22Rv1 (cell line): Measurements from ENCODE around the gene THSD4.

Experiments
- H3K27ac ChIP-seq: fragments of 450-650 bp; 2 replicates; pipeline ENCODE4 v1.5.1; 2017
- ZFX ChIP-seq: fragments of 450-650 bp; IDR thresholded peaks from 2 replicates; pipeline ENCODE4 v1.6.1; 2017; ENCODE audit warnings: antibody characterized with exemption, borderline replicate concordance
- TF ChIP-seq, protein P1 (sequence below): fragments of 450-650 bp; IDR thresholded peaks from 2 replicates; pipeline ENCODE4 v1.5.1; 2017; ENCODE audit warnings: mild to moderate bottlenecking

Gene THSD4

DNA sequence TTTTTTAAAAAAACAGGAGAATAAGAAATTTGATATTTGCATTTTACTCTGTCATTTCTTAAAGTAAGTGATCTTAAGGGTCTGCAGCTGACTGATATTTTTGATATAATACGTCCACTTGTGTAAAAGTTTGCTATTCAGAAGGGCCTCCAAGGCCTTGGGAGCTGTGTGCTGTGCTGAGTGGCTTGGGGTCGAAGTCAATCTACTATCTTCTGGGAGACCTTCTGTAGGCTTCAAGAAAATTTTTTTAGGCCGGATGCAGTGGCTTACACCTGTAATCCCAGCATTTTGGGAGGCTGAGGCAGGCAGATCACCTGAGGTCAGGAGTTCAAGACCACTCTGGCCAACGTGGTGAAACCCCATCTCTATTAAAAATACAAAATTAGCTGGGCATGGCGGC, 26.3 kb downstream of the THSD4 start:
- no peak overlapping the region for H3K27ac ChIP-seq
- no peak for TF ChIP-seq ZFX
- TF ChIP-seq, protein P1, sequence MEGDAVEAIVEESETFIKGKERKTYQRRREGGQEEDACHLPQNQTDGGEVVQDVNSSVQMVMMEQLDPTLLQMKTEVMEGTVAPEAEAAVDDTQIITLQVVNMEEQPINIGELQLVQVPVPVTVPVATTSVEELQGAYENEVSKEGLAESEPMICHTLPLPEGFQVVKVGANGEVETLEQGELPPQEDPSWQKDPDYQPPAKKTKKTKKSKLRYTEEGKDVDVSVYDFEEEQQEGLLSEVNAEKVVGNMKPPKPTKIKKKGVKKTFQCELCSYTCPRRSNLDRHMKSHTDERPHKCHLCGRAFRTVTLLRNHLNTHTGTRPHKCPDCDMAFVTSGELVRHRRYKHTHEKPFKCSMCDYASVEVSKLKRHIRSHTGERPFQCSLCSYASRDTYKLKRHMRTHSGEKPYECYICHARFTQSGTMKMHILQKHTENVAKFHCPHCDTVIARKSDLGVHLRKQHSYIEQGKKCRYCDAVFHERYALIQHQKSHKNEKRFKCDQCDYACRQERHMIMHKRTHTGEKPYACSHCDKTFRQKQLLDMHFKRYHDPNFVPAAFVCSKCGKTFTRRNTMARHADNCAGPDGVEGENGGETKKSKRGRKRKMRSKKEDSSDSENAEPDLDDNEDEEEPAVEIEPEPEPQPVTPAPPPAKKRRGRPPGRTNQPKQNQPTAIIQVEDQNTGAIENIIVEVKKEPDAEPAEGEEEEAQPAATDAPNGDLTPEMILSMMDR, result no peak

DNA sequence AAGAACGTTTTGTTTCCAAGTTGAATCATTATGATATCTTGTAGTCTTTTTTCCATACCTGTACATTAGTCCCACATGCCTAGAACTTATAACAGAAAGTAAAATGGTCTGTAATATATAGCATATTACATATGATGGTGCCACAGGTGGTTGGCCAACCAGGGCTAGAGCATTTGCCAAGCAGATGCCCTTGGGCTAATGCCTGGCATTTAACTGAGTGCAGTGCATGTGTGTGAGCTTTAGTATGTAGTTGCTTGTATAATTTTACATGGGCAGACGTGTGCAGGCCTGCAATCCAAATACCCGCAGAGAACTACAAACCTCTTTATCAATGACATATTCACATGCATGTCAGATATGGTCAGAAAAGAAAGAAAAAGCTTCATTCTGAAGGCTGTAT, 27.5 kb downstream of the THSD4 start:
- no peak overlapping the region for H3K27ac ChIP-seq

DNA sequence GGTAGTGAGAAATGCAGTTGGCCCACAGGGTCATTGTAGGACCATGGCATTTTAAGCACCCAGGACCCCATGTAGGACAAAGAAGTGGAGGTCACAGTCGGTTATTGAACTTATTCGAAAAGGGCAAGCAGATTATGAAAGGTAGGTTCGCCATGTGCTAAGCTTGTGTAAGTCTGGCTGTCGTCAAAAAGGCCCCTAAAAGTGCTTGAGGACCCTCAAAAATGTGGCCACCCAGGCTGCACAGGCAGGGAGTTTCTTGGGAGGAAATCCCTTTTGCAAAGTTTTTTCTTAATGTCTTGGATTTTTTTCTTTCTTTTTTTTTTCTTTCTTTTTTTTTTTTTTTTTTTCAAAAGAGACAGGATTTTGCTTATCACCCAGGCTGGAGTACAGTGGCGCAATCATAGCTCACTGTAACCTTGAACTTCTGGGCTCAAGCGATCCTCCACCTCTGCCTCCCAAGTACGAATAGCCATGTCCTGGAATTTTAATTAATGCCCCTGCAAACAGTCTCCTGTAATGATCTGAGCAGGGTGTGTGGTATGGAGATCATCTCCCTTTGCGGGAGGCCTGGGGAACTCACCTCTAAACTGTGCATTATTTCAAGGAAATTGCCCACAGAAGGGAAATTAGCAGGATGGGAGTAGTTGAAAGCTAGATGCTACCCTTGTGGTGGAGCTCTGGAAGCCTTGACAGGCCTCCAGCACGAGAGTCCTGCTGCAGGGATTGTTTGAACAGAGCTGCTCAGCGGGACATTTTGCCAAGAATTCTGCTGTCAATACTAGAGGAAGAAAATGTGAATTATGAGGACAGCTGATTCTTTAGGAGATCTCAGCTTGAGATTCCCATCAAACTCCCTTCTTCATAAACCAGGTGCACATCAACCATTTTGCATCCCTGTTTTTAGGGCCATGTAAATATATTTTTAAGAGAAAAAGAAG, 28.4 kb downstream of the THSD4 start:
- no peak for TF ChIP-seq ZFX
- TF ChIP-seq, protein P1, result no peak
- no peak overlapping the region for H3K27ac ChIP-seq

More for the DNA sequence above, 27.5 kb downstream of the THSD4 start:
- TF ChIP-seq ZFX, result no peak
- TF ChIP-seq, protein P1, result no peak

DNA sequence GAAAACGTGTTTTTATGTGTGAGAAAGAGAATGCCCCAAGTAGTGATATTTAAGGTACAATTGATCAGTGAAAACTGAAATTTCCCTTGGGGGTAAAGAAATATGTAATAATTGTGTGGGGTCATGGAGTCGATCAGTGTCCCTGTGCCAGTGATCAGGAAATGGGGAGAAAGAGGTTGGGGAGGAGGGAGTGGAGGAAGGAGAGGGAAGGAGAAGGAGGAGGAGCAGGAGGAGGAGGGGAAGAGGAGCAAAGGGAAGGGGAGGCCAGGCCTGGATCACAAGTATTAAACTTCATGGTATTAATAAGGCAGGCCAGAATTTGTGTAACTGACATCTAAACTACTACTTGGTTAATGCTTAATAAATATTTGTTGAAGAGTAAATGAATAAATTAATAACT, 30.4 kb downstream of the THSD4 start:
- H3K27ac ChIP-seq, result peak overlapping the region; percentile 62
- TF ChIP-seq, protein P1, result no peak
- no peak for TF ChIP-seq ZFX

DNA sequence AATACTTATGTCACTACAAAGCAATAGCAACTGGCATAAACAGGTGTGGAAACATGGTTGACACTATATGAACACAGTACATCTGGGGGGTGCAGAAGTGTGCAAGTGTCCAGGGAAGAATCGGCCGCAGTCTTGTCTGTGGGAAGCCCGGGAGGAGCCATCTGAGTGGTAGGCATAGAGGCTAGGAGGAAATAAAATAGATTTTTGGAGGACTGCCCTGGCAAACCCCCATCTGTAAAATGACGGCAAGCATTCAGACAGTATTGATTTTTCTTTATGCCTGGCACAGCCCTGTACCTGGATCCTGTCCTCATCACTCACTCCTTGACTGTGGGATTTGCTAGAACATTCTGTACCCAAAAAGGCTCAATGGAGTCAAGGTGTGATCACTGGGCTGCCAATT, 31.3 kb downstream of the THSD4 start:
- H3K27ac ChIP-seq, result peak overlapping the region; percentile 62
- TF ChIP-seq, protein P1, result no peak
- no peak for TF ChIP-seq ZFX

DNA sequence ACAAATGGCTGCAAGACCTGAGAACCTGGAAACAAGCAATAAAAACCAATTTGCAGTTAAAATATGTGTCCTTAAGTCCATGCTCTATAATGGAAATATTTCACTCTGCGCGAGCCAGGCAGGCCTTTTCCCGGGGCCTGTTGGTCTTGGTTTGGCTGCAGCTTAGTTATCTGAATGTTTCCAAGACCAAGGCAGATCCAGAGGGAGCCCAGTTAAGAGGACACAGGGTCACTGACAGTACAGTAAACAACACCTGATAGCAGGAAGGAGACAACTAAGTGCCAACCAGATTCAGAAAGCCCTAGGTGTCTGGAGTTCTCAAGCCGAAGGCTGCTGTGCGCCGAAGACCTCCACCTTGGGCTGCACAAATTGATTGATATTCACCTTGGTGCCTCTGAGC, 32.8 kb downstream of the THSD4 start:
- TF ChIP-seq ZFX, result no peak
- TF ChIP-seq, protein P1, result no peak
- no peak overlapping the region for H3K27ac ChIP-seq
